Measurements from ENCODE around the gene ALAS1.

The ALAS1 gene

GRCh38 chr3:52237657-52238172 is 39.8 kb downstream of the ALAS1 start:
- peak; percentile 2 for DNase-seq

- no peak for DNase-seq
Measured at GRCh38 chr3:52238193-52238760, 40.3 kb downstream of the ALAS1 start.

- peak; percentile 90 for DNase-seq
Measured at GRCh38 chr3:52238761-52239701, 41.1 kb downstream of the ALAS1 start, which contains the start of gene TWF2. Gene TWF2, minus strand, starts transcription at chr3:52239158. Its CDS starts 142 bp downstream, at chr3:52239016.

- DNase-seq = peak; percentile 67
Measured at GRCh38 chr3:52240059-52240885, 42.3 kb downstream of the ALAS1 start.

- peak; percentile 2 for DNase-seq
Measured at GRCh38 chr3:52240886-52241370, 43.0 kb downstream of the ALAS1 start.

- no peak for DNase-seq
Measured at GRCh38 chr3:52242039-52242438, 44.1 kb downstream of the ALAS1 start.

GRCh38 chr3:52243791-52244628 is 46.0 kb downstream of the ALAS1 start:
- peak; percentile 50 for DNase-seq

GRCh38 chr3:52245322-52246263 is 47.6 kb downstream of the ALAS1 start, which contains the start of gene PPM1M:
Gene PPM1M, plus strand, starts transcription at chr3:52245759. Its CDS starts 66 bp downstream, at chr3:52245825.
- peak; percentile 79 for DNase-seq

GRCh38 chr3:52246264-52246620 is 48.3 kb downstream of the ALAS1 start:
- DNase-seq = no peak

GRCh38 chr3:52246728-52247408 is 48.9 kb downstream of the ALAS1 start:
- no peak for DNase-seq

- no peak for DNase-seq
Measured at GRCh38 chr3:52247409-52248164, 49.6 kb downstream of the ALAS1 start.

GRCh38 chr3:52248165-52248541 is 50.2 kb downstream of the ALAS1 start:
- no peak for DNase-seq

GRCh38 chr3:52248816-52249547 is 51.0 kb downstream of the ALAS1 start:
- DNase-seq = peak; percentile 66

- DNase-seq = no peak
Measured at GRCh38 chr3:52249683-52250082, 51.7 kb downstream of the ALAS1 start.

GRCh38 chr3:52250122-52250521 is 52.2 kb downstream of the ALAS1 start:
- no peak for DNase-seq

GRCh38 chr3:52253314-52254304 is 55.6 kb downstream of the ALAS1 start:
- DNase-seq = peak; percentile 89

GRCh38 chr3:52254608-52255007 is 56.6 kb downstream of the ALAS1 start:
- DNase-seq = no peak
